H1 (cell line): ENCODE results near the gene SERPINB6. TPM values are rescaled to one million over a fixed set of nuclear protein-coding genes. Genes with fewer than 3 reads are reported as not detected.

Experiments used
- BRCA1 ChIP-seq: IDR thresholded peaks from 2 replicates; pipeline ENCODE4 v1.6.1; 2012; ENCODE audit warnings: low read depth, low read length, improper control_type of control experiment
- CHD7 ChIP-seq: fragments of 300-600 bp; sonication (generic); IDR thresholded peaks from 2 replicates; pipeline ENCODE4 v1.7.1; 2012; ENCODE audit warnings: low read length, moderate library complexity, mild to moderate bottlenecking, inconsistent platforms; ENCODE audit not compliant: insufficient replicate concordance
- GABPA ChIP-seq: IDR thresholded peaks from 2 replicates; pipeline ENCODE4 v1.6.1; 2011; ENCODE audit warnings: mild to moderate bottlenecking, low read length, moderate library complexity, borderline replicate concordance; ENCODE audit not compliant: insufficient read depth
- HDAC6 ChIP-seq: IDR thresholded peaks from one replicate; pipeline ENCODE4 v1.7.1; 2012; ENCODE audit warnings: low read depth, mild to moderate bottlenecking, inconsistent platforms, low read length, moderate library complexity
- JUN ChIP-seq: IDR thresholded peaks from 2 replicates; pipeline ENCODE4 v1.6.1; 2011; ENCODE audit warnings: low read depth, mild to moderate bottlenecking, improper control_type of control experiment, low read length
- KDM5A ChIP-seq: fragments of 200-600 bp; IDR thresholded peaks from 2 replicates; pipeline ENCODE4 v1.7.1; 2012; ENCODE audit warnings: mild to moderate bottlenecking, low read length, inconsistent platforms, mixed read lengths
- SIRT6 ChIP-seq: IDR thresholded peaks from one replicate; pipeline ENCODE4 v1.7.1; 2012; ENCODE audit warnings: low read length, inconsistent platforms
- SRF ChIP-seq: IDR thresholded peaks from 2 replicates; pipeline ENCODE4 v1.6.1; 2011; ENCODE audit warnings: mild to moderate bottlenecking, low read depth, low read length, moderate library complexity
- SUZ12 ChIP-seq: fragments of 200-600 bp; sonication (generic); IDR thresholded peaks from 2 replicates; pipeline ENCODE4 v1.6.1; 2012; ENCODE audit warnings: mild to moderate bottlenecking, inconsistent platforms, low read length, moderate library complexity, mixed read lengths
- USF2 ChIP-seq: IDR thresholded peaks from 2 replicates; pipeline ENCODE4 v1.6.1; 2011; ENCODE audit warnings: low read length, improper control_type of control experiment
- polyA plus RNA-seq, 7 experiments: library from polyadenylated mRNA; depleted of rRNA in 3 of 7; stranded (reverse) in 5 of 7; unstranded in 2 of 7; fragments of >200 nt in 5 of 7; fragments of 200-250 nt in 2 of 7; gene quantifications; 1 replicate in 5 of 7; 2 replicates in 1 of 7; 4 replicates in 1 of 7; pipeline versions ENCODE4 v1.2.1 to v1.2.3, GENCODE V29; 2011 to 2013; ENCODE audit warnings: missing spikeins in 2 of 7, mixed read lengths in 2 of 7
- total RNA-seq: library from RNA; stranded (reverse); fragmentation: NEBNext Ultra II Directional; extraction: Animal tissue kit (Norgen Biotek cat#: 25700); gene quantifications from 2 replicates; pipeline ENCODE4 v1.2.1, GENCODE V29; 2021

The SERPINB6 gene
- total and polyA plus RNA-seq, 2 of the 8 experiments (the other 6 are each of a cell fraction or from before 2014, with no cell fraction given), result 27.2 to 29.4 TPM

- TF ChIP-seq CHD7 (no peak), USF2 (no peak), HDAC6 (no peak), JUN (no peak), BRCA1 (no peak), SIRT6 (no peak), GABPA (no peak), SRF (no peak), KDM5A (no peak), SUZ12 (no peak)
Observed at GRCh38 chr6:2915150-2915549, 56.2 kb downstream of the SERPINB6 start (continued).
